ENCODE measurements around the gene ZNF454.

- no peak for TF ChIP-seq CTCF (IDR thresholded peaks at IDR 0.05; ENCODE audit: poor library complexity, severe bottlenecking)
- no peak for TF ChIP-seq REST (IDR thresholded peaks at IDR 0.05; ENCODE audit: borderline replicate concordance)
- no peak for TF ChIP-seq EP300 (conservative IDR thresholded peaks at IDR 0.05; ENCODE audit: poor library complexity, severe bottlenecking)
- TF ChIP-seq EZH2 (IDR thresholded peaks at IDR 0.05; ENCODE audit: borderline replicate concordance, insufficient read depth, low read length, poor library complexity, severe bottlenecking) = no peak
These were observed 363 bp downstream of the ZNF454 start for GRCh38 chr5:178941361-178941760.
